H1 (cell line): ENCODE results near the gene SPEM3. TPM values are rescaled to one million over a fixed set of nuclear protein-coding genes. Genes with fewer than 3 reads are reported as not detected.

Experiments used
- CTCF ChIA-PET: fragments of 300-600 bp; sonication (Branson Sonifier 250); formaldehyde crosslinking; loops from one replicate; lab custom pipeline; 2021; ENCODE audit not compliant: partially characterized antibody; lab: Charles Lee
- POLR2A ChIA-PET: fragments of 300-600 bp; sonication (Branson Sonifier 250); formaldehyde crosslinking; loops from one replicate; lab custom pipeline; 2021; ENCODE audit warnings: inconsistent platforms; ENCODE audit not compliant: partially characterized antibody; lab: Charles Lee
- DNase-seq, 2 experiments: peaks; one replicate each; pipeline versions ENCODE4 v3.0.0 to v3.0.0-alpha.2; 2010 to 2022; ENCODE audit warnings: low spot score in 2 of 2, low read depth in 1 of 2, mixed read lengths in 1 of 2
- FAIRE-seq: peaks from 2 replicates; lab custom pipeline; 2011; peaks lifted over from hg19 to GRCh38; lab: Jason Lieb, UNC
- H2AFZ ChIP-seq: 2 replicates; pipeline ENCODE4 v1.8.1; 2012; ENCODE audit warnings: low read length, inconsistent platforms
- H2AK5ac ChIP-seq: 2 replicates; pipeline ENCODE4 v1.6.1; 2013; ENCODE audit warnings: low read depth, low read length
- H2BK120ac ChIP-seq: replicated peaks from 2 replicates; pipeline ENCODE3; 2013; ENCODE audit warnings: low read depth, low read length, inconsistent platforms
- H2BK12ac ChIP-seq: 2 replicates; pipeline ENCODE4 v1.6.1; 2013; ENCODE audit warnings: low read depth, low read length
- H2BK15ac ChIP-seq: 2 replicates; pipeline ENCODE4 v1.6.1; 2013; ENCODE audit warnings: low read length
- H2BK20ac ChIP-seq: 2 replicates; pipeline ENCODE4 v1.6.1; 2013; ENCODE audit warnings: low read length
- H2BK5ac ChIP-seq: 2 replicates; pipeline ENCODE4 v1.6.1; 2013; ENCODE audit warnings: low read depth, low read length
- H3K14ac ChIP-seq: 2 replicates; pipeline ENCODE4 v1.6.1; 2013; ENCODE audit warnings: inconsistent platforms; ENCODE audit not compliant: insufficient read length
- H3K18ac ChIP-seq: 2 replicates; pipeline ENCODE4 v1.6.1; 2013; ENCODE audit warnings: low read length; ENCODE audit errors: extremely low read depth
- H3K23ac ChIP-seq: 2 replicates; pipeline ENCODE4 v1.6.1; 2013; ENCODE audit warnings: inconsistent platforms; ENCODE audit not compliant: insufficient read length
- H3K23me2 ChIP-seq: 2 replicates; pipeline ENCODE4 v1.6.1; 2013; ENCODE audit warnings: low read depth, low read length
- H3K27ac ChIP-seq: 2 replicates; pipeline ENCODE4 v1.6.1; 2011; ENCODE audit warnings: low read depth, low read length, inconsistent platforms
- H3K27me3 ChIP-seq, 4 experiments: replicated peaks in 1 of 4; 1 replicate in 1 of 4; 2 replicates in 3 of 4; pipeline versions ENCODE4 v1.6.1 to v1.8.1; 2011 to 2013; ENCODE audit warnings: low read length in 3 of 4, mild to moderate bottlenecking in 3 of 4, inconsistent platforms in 2 of 4, mixed read lengths in 2 of 4, moderate library complexity in 1 of 4; ENCODE audit not compliant: control insufficient read depth in 3 of 4, insufficient read depth in 3 of 4; ENCODE audit errors: extremely low read depth in 1 of 4
- H3K36me3 ChIP-seq, 4 experiments: 2 replicates each; pipeline versions ENCODE4 v1.6.1 to v1.8.1; 2011 to 2013; ENCODE audit warnings: mild to moderate bottlenecking in 4 of 4, low read length in 3 of 4, moderate library complexity in 2 of 4, control low read depth in 1 of 4, inconsistent platforms in 1 of 4; ENCODE audit not compliant: insufficient read depth in 4 of 4, control insufficient read depth in 2 of 4
- H3K4ac ChIP-seq: replicated peaks from 2 replicates; pipeline ENCODE3; 2013; ENCODE audit warnings: low read length, low read depth, mixed read lengths, inconsistent platforms; ENCODE audit not compliant: insufficient read length
- H3K4me1 ChIP-seq, 4 experiments: replicated peaks in 1 of 4; 1 replicate in 1 of 4; 2 replicates in 3 of 4; pipeline versions ENCODE4 v1.6.1 to v1.8.1; 2011 to 2013; ENCODE audit warnings: low read length in 3 of 4, inconsistent platforms in 2 of 4, mixed read lengths in 1 of 4; ENCODE audit not compliant: insufficient read depth in 4 of 4, control insufficient read depth in 3 of 4
- H3K4me2 ChIP-seq, 2 experiments: 2 replicates each; pipeline versions ENCODE4 v1.6.1 to v1.8.1; 2011 to 2013; ENCODE audit warnings: low read depth in 2 of 2, low read length in 2 of 2, control low read depth in 1 of 2, inconsistent platforms in 1 of 2, mild to moderate bottlenecking in 1 of 2; ENCODE audit not compliant: insufficient read depth in 1 of 2
- H3K4me3 ChIP-seq, 4 experiments: fragments of 200-600, 300-600 bp in 1 of 4; sonication (generic), shearing (Covaris generic), sonication (Bioruptor Twin) in 1 of 4; 2 replicates each; pipeline versions ENCODE4 v1.5.1 to v1.8.1; 2011 to 2016; ENCODE audit warnings: low read length in 4 of 4, low read depth in 3 of 4, control low read depth in 2 of 4, inconsistent platforms in 2 of 4, mild to moderate bottlenecking in 2 of 4, mixed read lengths in 1 of 4, moderate library complexity in 1 of 4; ENCODE audit not compliant: insufficient read depth in 2 of 4; ENCODE audit errors: extremely low read depth in 1 of 4
- H3K56ac ChIP-seq: replicated peaks from 2 replicates; pipeline ENCODE3; 2013; ENCODE audit warnings: low read depth, mild to moderate bottlenecking, mixed read lengths, low read length, inconsistent platforms; ENCODE audit not compliant: insufficient read length
- H3K79me1 ChIP-seq: 2 replicates; pipeline ENCODE4 v1.6.1; 2013; ENCODE audit warnings: low read depth, low read length, control low read depth
- H3K79me2 ChIP-seq, 2 experiments: 2 replicates each; pipeline versions ENCODE4 v1.6.1 to v1.8.1; 2012 to 2013; ENCODE audit warnings: low read length in 2 of 2, mild to moderate bottlenecking in 2 of 2, inconsistent platforms in 1 of 2; ENCODE audit not compliant: insufficient read depth in 2 of 2, control insufficient read depth in 1 of 2
- H3K9ac ChIP-seq, 4 experiments: replicated peaks in 1 of 4; 1 replicate in 1 of 4; 2 replicates in 3 of 4; pipeline versions ENCODE4 v1.6.1 to v1.8.1; 2011 to 2013; ENCODE audit warnings: low read depth in 3 of 4, low read length in 3 of 4, control low read depth in 2 of 4, mild to moderate bottlenecking in 2 of 4, moderate library complexity in 2 of 4, inconsistent platforms in 1 of 4; ENCODE audit errors: extremely low read depth in 1 of 4
- H3K9me3 ChIP-seq, 2 experiments: 2 replicates each; pipeline versions ENCODE4 v1.6.1 to v1.8.1; 2012 to 2013; ENCODE audit warnings: mild to moderate bottlenecking in 2 of 2, moderate library complexity in 2 of 2, control low read depth in 1 of 2, inconsistent platforms in 1 of 2, low read depth in 1 of 2, low read length in 1 of 2, mixed read lengths in 1 of 2; ENCODE audit not compliant: insufficient read depth in 2 of 2
- H4K20me1 ChIP-seq, 2 experiments: replicated peaks in 1 of 2; 2 replicates each; pipeline versions ENCODE3 to v1.8.1; 2011 to 2013; ENCODE audit warnings: inconsistent platforms in 2 of 2, low read length in 2 of 2, mild to moderate bottlenecking in 1 of 2; ENCODE audit not compliant: insufficient read depth in 2 of 2, control insufficient read depth in 1 of 2
- H4K5ac ChIP-seq: 2 replicates; pipeline ENCODE4 v1.6.1; 2013; ENCODE audit warnings: low read length, low read depth, mixed read lengths, inconsistent platforms; ENCODE audit not compliant: insufficient read length
- H4K8ac ChIP-seq: 2 replicates; pipeline ENCODE4 v1.8.0; 2013; ENCODE audit warnings: mild to moderate bottlenecking, moderate library complexity, low read length, inconsistent platforms; ENCODE audit not compliant: insufficient read depth; ENCODE audit errors: extremely low read depth
- H4K91ac ChIP-seq: replicated peaks from 2 replicates; pipeline ENCODE3; 2013; ENCODE audit warnings: low read length, mixed read lengths, inconsistent platforms; ENCODE audit not compliant: insufficient read length
- WGBS, 2 experiments: shearing (Covaris generic) in 1 of 2; methylation state at CpG; one replicate each; pipeline versions ENCODE4 v1.1.6 to v1.1.7; 2013 to 2015; ENCODE audit warnings: low lambda C conversion rate in 2 of 2, mixed read lengths in 2 of 2, inconsistent platforms in 1 of 2, low coverage in 1 of 2, missing lambda C conversion rate in 1 of 2; ENCODE audit not compliant: insufficient replicate concordance in 2 of 2, insufficient coverage in 1 of 2, insufficient read length in 1 of 2; ENCODE audit errors: extremely low coverage in 1 of 2, missing lambda C conversion rate in 1 of 2; 5-methylcytosine and 5-hydroxymethylcytosine counted together
- polyA plus RNA-seq, 7 experiments: library from polyadenylated mRNA; depleted of rRNA in 3 of 7; stranded (reverse) in 5 of 7; unstranded in 2 of 7; fragments of >200 nt in 5 of 7; fragments of 200-250 nt in 2 of 7; gene quantifications; 1 replicate in 5 of 7; 2 replicates in 1 of 7; 4 replicates in 1 of 7; pipeline versions ENCODE4 v1.2.1 to v1.2.3, GENCODE V29; 2011 to 2013; ENCODE audit warnings: missing spikeins in 2 of 7, mixed read lengths in 2 of 7
- total RNA-seq: library from RNA; stranded (reverse); fragmentation: NEBNext Ultra II Directional; extraction: Animal tissue kit (Norgen Biotek cat#: 25700); gene quantifications from 2 replicates; pipeline ENCODE4 v1.2.1, GENCODE V29; 2021

SPEM3 gene
- total and polyA plus RNA-seq, 2 of the 8 experiments (the other 6 are each of a cell fraction or from before 2014, with no cell fraction given): 0.02 TPM; not detected in 1

DNA sequence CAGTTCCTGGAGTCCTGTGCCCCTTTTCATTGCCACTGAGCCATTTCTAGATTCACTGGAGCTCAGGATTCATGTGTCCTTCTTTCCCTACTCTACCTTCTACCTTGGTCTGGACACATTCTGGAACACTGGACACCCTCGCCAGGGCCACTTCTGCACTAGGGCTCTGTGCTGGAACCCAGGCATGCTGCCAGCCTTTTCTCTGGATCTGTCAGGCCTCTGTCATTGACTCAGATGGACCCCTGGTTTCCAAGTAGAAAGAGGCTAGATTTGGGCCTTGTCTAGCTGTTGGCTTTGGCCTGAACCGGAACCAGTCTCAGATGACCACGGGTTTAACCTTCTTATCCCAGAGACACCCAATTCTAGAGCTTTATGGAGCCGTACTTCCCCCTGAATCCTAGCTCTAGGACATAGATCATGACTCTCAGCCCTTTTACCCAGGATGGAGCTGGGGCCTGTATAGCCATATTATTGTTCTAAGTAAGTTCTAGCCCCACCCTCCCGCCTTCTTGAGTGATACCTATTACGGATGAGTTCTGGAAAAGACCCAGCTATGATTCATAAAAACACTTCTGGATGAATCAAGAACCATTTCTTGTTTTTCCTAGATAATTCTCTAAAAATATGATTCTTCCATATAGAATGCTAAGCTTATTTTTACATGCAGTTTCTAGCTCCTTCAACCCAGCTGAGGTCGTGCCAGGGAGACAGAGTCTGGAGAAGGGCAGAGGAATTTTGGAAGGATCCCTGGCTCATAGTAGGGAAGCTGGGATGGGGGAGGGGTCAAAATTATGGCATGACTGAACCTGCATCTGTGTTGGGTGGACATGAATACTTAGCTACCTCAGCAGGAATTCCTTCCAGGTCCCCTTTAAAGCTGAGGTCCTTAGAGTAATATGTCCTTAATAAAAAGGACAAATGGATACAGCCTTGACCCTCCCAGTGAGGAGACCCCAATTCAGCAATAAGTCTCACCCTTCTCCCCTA is 15.1 kb downstream of the SPEM3 start:
- ChIA-PET CTCF (interaction anchor here (0.6 to 5.4 kb wide), 17 partner anchors 9 to 267 kb away, joined by 3 to 26 read pairs (median 3); partner anchors contain the start of genes MPDU1, TMEM102 and TNFSF13), POLR2A (interaction anchor here (0.9 to 15.5 kb wide), 10 partner anchors 7 to 137 kb away, joined by 3 to 339 read pairs (median 5); partner anchors contain the start of genes POLR2A, SLC35G6, TMEM102 and TMEM256)
- no peak overlapping the region for H3K9ac ChIP-seq
- DNase-seq (no peak), FAIRE-seq (no peak)
- 0 out of 2 replicates have a peak overlapping the region, but pooled peaks have one; percentile 28 for H2AK5ac ChIP-seq
- no peaks in the 10 kb centered on the region for H3K9me3 ChIP-seq
- H3K27ac ChIP-seq: no peak overlapping the region
- H3K23ac ChIP-seq: no peak overlapping the region
- peaks cover 0 to 16% (median 13%) of the 10 kb centered on the region in 4 experiments; a peak in 6 of 7 replicates for H3K27me3 ChIP-seq
- H3K4me3 ChIP-seq: peak overlapping the region in 1 of 4 experiments; percentile 66; a peak in 1 of 8 replicates
- no peak overlapping the region for H2BK15ac ChIP-seq
- WGBS, 2 experiments: 81% methylated on average over 7 of the region's 7 CpGs; no CpG with 5 or more reads in 1 of the 2 experiments
- no peaks in the 10 kb centered on the region for H3K79me2 ChIP-seq
- H3K4ac ChIP-seq: no peak overlapping the region
- no peaks in the 10 kb centered on the region for H3K36me3 ChIP-seq
- H2AFZ ChIP-seq: no peak overlapping the region
- H3K4me1 ChIP-seq: peaks cover 3 to 18% (median 16%) of the 10 kb centered on the region in 4 experiments
- H3K18ac ChIP-seq: no peak overlapping the region
- H3K14ac ChIP-seq: no peak overlapping the region
- H2BK120ac ChIP-seq: no peak overlapping the region
- peaks cover 15% of the 10 kb centered on the region; the same call in 1 of the 2 replicates for H3K23me2 ChIP-seq
- no peak overlapping the region; the same call in 1 of the 2 replicates for H4K8ac ChIP-seq
- H2BK20ac ChIP-seq: no peak overlapping the region
- H2BK12ac ChIP-seq: no peak overlapping the region; the same call in 1 of the 2 replicates
- no peak overlapping the region for H3K56ac ChIP-seq
- H3K4me2 ChIP-seq: peak overlapping the region in 1 of 2 experiments; percentile 77; a peak in 2 of 4 replicates
- no peak overlapping the region for H2BK5ac ChIP-seq
- no peak overlapping the region for H4K5ac ChIP-seq
- no peaks in the 10 kb centered on the region for H3K79me1 ChIP-seq
- no peak overlapping the region for H4K91ac ChIP-seq
- no peaks in the 10 kb centered on the region for H4K20me1 ChIP-seq
